HG03558 (cell line): ENCODE data around the gene DMRTB1.

ENCODE experiments used
- ATAC-seq: cut with Tn5 transposase; IDR thresholded peaks from one replicate; pipeline ENCODE4 v1.9.1; 2021; ENCODE audit warnings: moderate number of reproducible peaks; ENCODE audit not compliant: unreplicated experiment; ENCODE audit errors: extremely low read depth

Gene DMRTB1

DNA sequence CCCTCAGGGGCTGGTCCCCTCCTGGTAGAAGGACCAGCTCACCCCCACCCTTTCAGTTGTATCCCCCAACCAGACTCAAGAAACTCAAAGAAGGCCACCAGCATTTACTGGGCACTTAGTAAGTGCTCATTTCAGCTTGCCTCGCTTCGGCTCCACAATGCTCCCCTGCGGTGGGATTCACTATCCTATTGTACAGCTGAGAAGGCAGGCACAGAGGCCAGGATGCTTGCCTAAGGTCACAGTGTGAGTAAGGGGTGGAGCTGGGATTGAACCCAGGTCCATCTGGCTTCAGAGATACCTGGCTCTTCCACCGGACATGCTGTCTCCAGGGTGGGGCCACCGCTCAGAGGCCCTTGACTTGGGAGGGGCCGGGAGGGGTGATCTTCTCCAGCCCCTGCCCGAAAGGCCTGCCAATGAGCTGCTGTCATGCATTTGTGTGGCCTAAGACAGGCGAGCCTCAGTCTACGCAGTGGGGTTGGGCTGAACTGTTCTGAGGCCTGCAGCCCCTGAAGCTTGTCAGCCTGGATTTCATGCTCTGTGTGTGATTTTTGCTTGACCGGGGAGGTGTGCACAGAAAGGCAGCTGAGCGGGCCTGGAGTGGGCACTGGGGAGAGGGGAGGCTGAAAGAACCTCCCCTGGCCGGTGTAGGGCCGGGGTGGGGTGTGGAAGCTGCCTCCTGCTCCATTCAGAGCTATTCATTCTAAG lies 48.1 kb downstream of the DMRTB1 start:
- ATAC-seq = no peak

DNA sequence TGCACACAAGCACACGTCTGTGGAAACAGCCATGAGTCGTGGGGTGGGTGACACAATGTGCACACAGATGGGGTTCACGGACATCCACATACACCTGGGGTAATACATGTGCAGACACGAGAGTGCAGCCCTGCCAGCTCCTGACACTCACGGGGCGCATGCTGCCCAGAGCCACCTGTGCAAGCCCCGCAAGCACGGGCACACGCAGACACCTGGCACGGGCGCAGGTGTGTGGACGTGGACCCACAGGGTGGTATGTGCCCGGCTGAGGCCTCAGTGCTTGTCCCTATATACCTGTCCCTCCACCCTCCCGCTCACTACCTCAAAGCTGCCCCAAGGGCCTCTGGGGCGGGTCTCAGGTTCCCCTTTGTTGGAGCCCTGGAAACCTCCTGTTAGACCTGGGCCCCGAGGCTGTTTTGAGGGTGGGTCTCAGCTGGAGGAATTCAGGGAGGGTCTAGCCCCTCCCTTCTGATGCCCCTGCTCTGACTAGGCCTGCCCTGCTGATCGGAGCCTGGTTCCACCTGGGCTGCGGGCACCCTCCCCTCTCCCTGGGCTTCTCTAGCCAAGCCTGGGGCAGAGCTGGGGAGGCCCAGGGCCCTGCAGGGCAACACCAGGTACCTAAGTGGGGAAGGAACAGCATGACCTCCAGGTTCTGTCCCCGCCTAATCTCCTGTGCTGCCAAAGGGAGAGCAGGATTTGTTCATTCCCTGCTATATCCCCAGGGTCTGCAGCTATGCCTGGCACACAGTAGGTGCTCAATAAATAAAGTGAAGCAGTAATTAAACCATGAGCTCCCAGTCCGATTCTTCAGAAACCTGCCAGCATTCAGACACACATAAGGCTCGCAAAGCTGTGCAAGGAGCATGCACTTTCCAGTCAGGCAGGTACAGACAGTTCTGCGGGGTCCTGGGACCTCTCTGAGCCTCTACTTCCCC lies 49.1 kb downstream of the DMRTB1 start:
- ATAC-seq = no peak

- ATAC-seq = no peak
Measured at GRCh38 chr1:53508991-53509666, 49.9 kb downstream of the DMRTB1 start.

DNA sequence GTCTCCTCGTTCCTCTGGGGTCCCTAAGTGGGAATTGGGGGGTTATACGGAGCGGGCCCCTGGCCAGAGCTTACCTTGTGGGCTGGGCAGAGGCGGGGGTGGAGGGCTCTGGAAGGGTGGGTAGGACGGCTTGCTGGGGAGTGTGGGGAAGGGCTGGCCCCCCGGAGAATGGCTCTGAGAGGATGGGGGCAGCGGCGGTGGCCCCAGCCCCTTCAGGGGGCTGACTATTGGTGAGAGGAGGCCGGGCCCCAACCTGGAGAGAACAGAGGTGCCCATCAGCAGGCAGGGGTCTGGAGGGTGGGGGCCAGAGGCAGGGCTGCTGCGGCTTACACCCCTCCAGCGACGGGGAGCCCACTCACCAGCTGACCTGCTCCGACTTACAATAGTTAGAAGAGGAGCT lies 50.6 kb downstream of the DMRTB1 start:
- ATAC-seq = no peak

DNA sequence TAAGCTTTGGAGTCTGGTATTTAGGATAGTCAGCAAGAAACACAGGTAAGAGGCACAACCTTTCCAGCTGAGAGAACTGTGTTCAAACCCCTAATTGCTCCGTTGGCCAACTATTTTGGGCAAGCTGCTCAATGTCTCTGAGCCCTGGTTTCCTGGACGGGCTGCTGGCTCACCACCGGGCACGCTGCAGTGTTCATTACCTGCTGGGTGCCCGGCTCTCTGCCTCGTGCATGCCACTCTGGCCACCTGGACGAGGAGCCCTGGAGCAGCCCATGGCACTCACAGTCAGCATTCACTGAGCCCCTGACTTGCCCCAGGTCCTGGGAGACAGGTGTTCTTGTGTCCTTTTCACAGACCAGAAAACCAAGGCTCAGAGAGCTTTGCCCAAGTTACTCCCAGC lies 51.0 kb downstream of the DMRTB1 start:
- no peak for ATAC-seq

- ATAC-seq = no peak
Measured at GRCh38 chr1:53511323-53511932, 52.2 kb downstream of the DMRTB1 start.

DNA sequence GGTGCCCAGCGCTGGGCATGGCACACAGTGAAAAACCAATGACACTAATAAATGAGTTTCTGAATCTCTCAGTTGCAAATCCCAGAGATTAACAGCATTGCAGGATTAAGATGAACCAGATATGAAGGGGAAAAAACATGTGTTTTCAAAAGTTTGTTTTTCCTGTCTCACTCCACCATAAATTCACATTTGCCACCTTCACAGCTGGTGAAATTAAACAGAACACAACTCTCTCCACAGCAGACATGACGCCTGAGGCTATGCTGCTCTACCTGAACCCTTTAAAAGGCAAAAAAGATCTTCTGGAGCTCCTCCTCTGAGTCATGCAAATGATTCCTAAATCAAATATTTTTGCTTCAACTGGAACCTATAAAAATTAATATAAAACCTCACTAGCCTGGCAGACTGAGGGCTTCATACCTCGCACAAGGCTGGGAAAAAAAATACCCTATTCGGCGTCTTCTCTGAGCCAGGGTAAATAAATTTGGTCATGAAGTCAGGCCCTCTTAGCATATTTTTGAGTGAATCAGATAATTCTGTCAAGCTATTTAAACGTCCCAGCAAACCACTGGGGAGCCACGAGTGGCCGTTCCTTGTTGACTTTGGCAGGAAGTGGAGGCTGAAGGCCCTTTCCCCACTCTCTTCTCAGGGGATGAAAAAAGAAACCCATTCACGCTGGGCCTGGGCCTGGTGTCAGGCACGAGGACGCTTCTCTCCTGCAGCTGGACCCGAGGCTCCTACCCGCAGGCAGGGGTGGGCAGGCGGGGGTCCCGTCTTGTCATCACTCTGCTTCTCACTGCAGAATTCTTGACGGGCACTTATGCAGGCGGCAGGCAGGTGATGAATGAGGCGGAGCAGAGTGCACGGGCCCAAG lies 53.0 kb downstream of the DMRTB1 start:
- no peak for ATAC-seq

DNA sequence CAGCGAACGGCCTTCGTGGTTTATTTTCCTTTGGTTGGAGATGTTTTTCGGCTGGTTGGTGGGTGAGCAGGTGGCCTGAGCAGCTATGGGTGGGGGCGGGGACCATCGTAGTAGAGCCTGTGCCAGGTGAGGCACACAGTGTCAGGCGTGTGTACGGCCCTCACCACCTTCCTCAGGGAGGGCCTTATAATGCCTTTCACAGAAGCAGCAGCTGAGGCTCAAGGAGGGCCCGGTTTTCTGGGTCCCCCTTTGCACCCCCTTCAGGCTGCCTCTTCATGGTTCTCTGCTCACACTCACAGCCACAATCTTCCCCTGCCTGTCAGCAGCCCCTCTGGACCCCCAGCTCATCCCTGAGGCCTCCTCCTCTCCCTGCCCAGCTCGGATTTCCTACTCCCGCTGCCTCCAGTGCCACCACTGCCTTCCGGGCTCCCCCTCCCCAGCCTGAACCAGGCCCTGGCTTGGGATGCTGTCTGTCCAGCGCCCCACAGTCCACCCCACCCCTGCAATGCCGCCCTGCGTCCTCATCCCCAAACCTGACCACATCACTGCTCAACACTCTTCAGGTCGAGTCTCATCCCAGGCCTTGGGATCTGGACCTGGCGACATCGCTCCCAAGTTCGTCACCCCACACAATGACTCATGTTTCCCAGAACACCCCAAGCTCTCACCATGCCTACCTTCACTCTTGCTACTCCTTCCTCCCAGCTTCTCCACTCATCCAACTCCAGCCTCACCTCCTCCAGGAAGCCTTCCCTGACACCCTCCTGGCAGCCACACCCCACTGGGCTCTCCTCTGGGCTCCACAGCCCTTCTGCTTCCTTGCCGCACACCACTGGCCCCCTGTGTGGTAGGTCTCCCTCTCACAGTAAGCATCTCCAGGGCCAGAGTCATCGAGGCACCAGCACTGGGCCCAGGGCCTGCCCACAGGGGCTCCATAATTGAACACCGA lies 53.9 kb downstream of the DMRTB1 start:
- no peak for ATAC-seq

- no peak for ATAC-seq
Measured at GRCh38 chr1:53513846-53514245, 54.6 kb downstream of the DMRTB1 start.

GRCh38 chr1:53514436-53514835 lies 55.2 kb downstream of the DMRTB1 start:
- ATAC-seq = no peak

GRCh38 chr1:53516181-53516580 lies 57.0 kb downstream of the DMRTB1 start:
- no peak for ATAC-seq
